SK-N-MC (cell line): ENCODE measurements around the gene QSOX2.

ENCODE experiments used
- EZH2 ChIP-seq: fragments of 200-600 bp; sonication (generic); IDR thresholded peaks from one replicate; pipeline ENCODE4 v1.6.1; 2017; ENCODE audit warnings: antibody characterized with exemption
- FOXP2 ChIP-seq: optimal IDR thresholded peaks from 2 replicates; pipeline ENCODE3; 2011; ENCODE audit warnings: mild to moderate bottlenecking, moderate library complexity; ENCODE audit not compliant: insufficient read depth; ENCODE audit errors: extremely low read length, control extremely low read depth
- POLR2AphosphoS5 ChIP-seq: IDR thresholded peaks from 2 replicates; pipeline ENCODE4 v1.6.1; 2012; ENCODE audit warnings: mild to moderate bottlenecking, low read depth, low read length, borderline replicate concordance

- TF ChIP-seq POLR2AphosphoS5 (no peak), EZH2 (no peak), FOXP2 (no peak)
These were observed 87.9 kb downstream of the QSOX2 start for GRCh38 chr9:136157477-136158265.
